Hepatocyte (in vitro differentiated cells): ENCODE measurements around the gene ULBP2. TPM values are rescaled to one million over a fixed set of nuclear protein-coding genes. Genes with fewer than 3 reads are reported as not detected.

Experiments used
- DNase-seq: peaks from one replicate; pipeline ENCODE4 v3.0.0-alpha.2; 2016; ENCODE audit warnings: low spot score
- H2AFZ ChIP-seq: fragments of 200-600 bp; sonication (generic); 2 replicates; pipeline ENCODE4 v1.6.0; 2016; ENCODE audit warnings: antibody characterized with exemption, mild to moderate bottlenecking
- H3K27ac ChIP-seq: fragments of 200-600 bp; sonication (generic); 2 replicates; pipeline ENCODE4 v1.5.1; 2016; ENCODE audit warnings: mild to moderate bottlenecking
- H3K27me3 ChIP-seq: fragments of 200-600 bp; sonication (generic); 2 replicates; pipeline ENCODE4 v1.6.1; 2016
- H3K36me3 ChIP-seq: fragments of 200-600 bp; sonication (generic); replicated peaks from 2 replicates; pipeline ENCODE4 v1.5.1; 2016; ENCODE audit warnings: low read depth; ENCODE audit not compliant: insufficient read depth
- H3K4me1 ChIP-seq: fragments of 200-600 bp; sonication (generic); 2 replicates; pipeline ENCODE4 v1.5.1; 2016; ENCODE audit warnings: mild to moderate bottlenecking, moderate library complexity; ENCODE audit not compliant: insufficient read depth
- H3K4me2 ChIP-seq: fragments of 200-600 bp; sonication (generic); 2 replicates; pipeline ENCODE4 v1.6.0; 2016
- H3K4me3 ChIP-seq: fragments of 200-600 bp; sonication (generic); 2 replicates; pipeline ENCODE4 v1.5.1; 2016; ENCODE audit warnings: mild to moderate bottlenecking
- H3K79me2 ChIP-seq: fragments of 200-600 bp; sonication (generic); 2 replicates; pipeline ENCODE4 v1.6.0; 2017; ENCODE audit warnings: mild to moderate bottlenecking
- H3K9me2 ChIP-seq: fragments of 200-600 bp; sonication (generic); replicated peaks from 2 replicates; pipeline ENCODE4 v1.6.0; 2017; ENCODE audit warnings: mild to moderate bottlenecking; ENCODE audit not compliant: insufficient read depth
- H3K9me3 ChIP-seq: fragments of 200-600 bp; sonication (generic); 2 replicates; pipeline ENCODE4 v1.5.1; 2016; ENCODE audit warnings: low read depth, mild to moderate bottlenecking
- H4K20me1 ChIP-seq: fragments of 200-600 bp; sonication (generic); 2 replicates; pipeline ENCODE4 v1.6.0; 2016; ENCODE audit warnings: mild to moderate bottlenecking; ENCODE audit not compliant: insufficient read depth, poor library complexity, severe bottlenecking
- CTCF ChIP-seq: fragments of 200-600 bp; sonication (generic); IDR thresholded peaks from 2 replicates; pipeline ENCODE4 v1.5.1; 2016; ENCODE audit warnings: antibody characterized with exemption, mild to moderate bottlenecking; ENCODE audit not compliant: poor library complexity
- EZH2 ChIP-seq: fragments of 200-600 bp; sonication (generic); IDR thresholded peaks from 2 replicates; pipeline ENCODE4 v1.6.1; 2016; ENCODE audit warnings: antibody characterized with exemption, mild to moderate bottlenecking, borderline replicate concordance
- EZH2phosphoT487 ChIP-seq: fragments of 200-600 bp; sonication (generic); IDR thresholded peaks from one replicate; pipeline ENCODE4 v1.6.1; 2018; ENCODE audit warnings: antibody characterized with exemption, mild to moderate bottlenecking, low read depth, moderate library complexity; ENCODE audit not compliant: unreplicated experiment, severe bottlenecking
- WGBS: methylation state at CpG from one replicate; pipeline ENCODE4 v1.1.6; 2016; ENCODE audit warnings: low lambda C conversion rate; ENCODE audit errors: missing lambda C conversion rate; 5-methylcytosine and 5-hydroxymethylcytosine counted together
- polyA plus RNA-seq: library from polyadenylated mRNA; unstranded; fragments of >200 nt; fragmentation: Nextera tagmentation; extraction: Ambion mirVana; gene quantifications from 2 replicates; pipeline ENCODE4 v1.2.1, GENCODE V29; 2016
- total RNA-seq: library from RNA; depleted of rRNA; stranded (reverse); fragments of >200 nt; gene quantifications from 2 replicates; pipeline ENCODE4 v1.2.3, GENCODE V29; 2014

ULBP2 gene
- total and polyA plus RNA-seq, 2 experiments from 2014 or later = 0.10 to 0.15 TPM

GRCh38 chr6:149896491-149896890 is 45.3 kb upstream of the ULBP2 start:
- Histone ChIP-seq H2AFZ (no peak overlapping the region), H4K20me1 (no peaks in the 10 kb centered on the region), H3K27me3 (no peaks in the 10 kb centered on the region), H3K9me2 (no peaks in the 10 kb centered on the region), H3K9me3 (no peaks in the 10 kb centered on the region), H3K27ac (no peak overlapping the region), H3K36me3 (no peaks in the 10 kb centered on the region), H3K79me2 (no peaks in the 10 kb centered on the region), H3K4me3 (no peak overlapping the region), H3K4me2 (no peak overlapping the region), H3K4me1 (peaks cover 7% of the 10 kb centered on the region)
- 90% methylated on average over 3 of the region's 3 CpGs for whole genome bisulfite sequencing
- TF ChIP-seq EZH2phosphoT487 (no peak), EZH2 (no peak), CTCF (no peak)
- DNase-seq = no peak

GRCh38 chr6:149897015-149897697 is 44.7 kb upstream of the ULBP2 start:
- no peak for DNase-seq
- TF ChIP-seq EZH2phosphoT487 (no peak), CTCF (no peak), EZH2 (no peak)
- Histone ChIP-seq H4K20me1 (no peaks in the 10 kb centered on the region), H3K4me1 (peaks cover 7% of the 10 kb centered on the region), H3K36me3 (no peaks in the 10 kb centered on the region), H3K9me3 (no peaks in the 10 kb centered on the region), H3K4me3 (no peak overlapping the region), H3K27me3 (no peaks in the 10 kb centered on the region), H2AFZ (no peak overlapping the region), H3K79me2 (no peaks in the 10 kb centered on the region), H3K4me2 (no peak overlapping the region), H3K9me2 (no peaks in the 10 kb centered on the region), H3K27ac (no peak overlapping the region)
- WGBS = 80% methylated on average over 13 of the region's 13 CpGs

GRCh38 chr6:149897855-149898744 is 43.7 kb upstream of the ULBP2 start, which contains the start of gene RAET1E:
Gene RAET1E, minus strand, starts transcription at chr6:149898113. Its CDS starts 7,212 bp downstream, at chr6:149890901.
- WGBS = 77% methylated on average over 17 of the region's 17 CpGs
- no peak within 1 kb of the TSS for H2AFZ ChIP-seq
- TF ChIP-seq CTCF (peak; percentile 3), EZH2phosphoT487 (no peak), EZH2 (no peak)

More at GRCh38 chr6:149897855-149898744, 43.7 kb upstream of the ULBP2 start, which contains the start of gene RAET1E:
- no peak within 1 kb of the TSS for H3K4me3 ChIP-seq
- no peaks in the 10 kb centered on the region for H3K9me2 ChIP-seq
- H3K9me3 ChIP-seq = no peaks in the 10 kb centered on the region
- no peak within 1 kb of the TSS for H3K27ac ChIP-seq
- no peak for DNase-seq
- H3K36me3 ChIP-seq = no peaks in the 10 kb centered on the region
- no peak within 1 kb of the TSS for H3K4me2 ChIP-seq
- H3K27me3 ChIP-seq = no peaks in the 10 kb centered on the region
- H4K20me1 ChIP-seq = no peaks in the 10 kb centered on the region
- peaks cover 7% of the 10 kb centered on the region for H3K4me1 ChIP-seq
- H3K79me2 ChIP-seq = no peaks in the 10 kb centered on the region
